Measurements from ENCODE around the gene STT3B.

STT3B gene

DNA sequence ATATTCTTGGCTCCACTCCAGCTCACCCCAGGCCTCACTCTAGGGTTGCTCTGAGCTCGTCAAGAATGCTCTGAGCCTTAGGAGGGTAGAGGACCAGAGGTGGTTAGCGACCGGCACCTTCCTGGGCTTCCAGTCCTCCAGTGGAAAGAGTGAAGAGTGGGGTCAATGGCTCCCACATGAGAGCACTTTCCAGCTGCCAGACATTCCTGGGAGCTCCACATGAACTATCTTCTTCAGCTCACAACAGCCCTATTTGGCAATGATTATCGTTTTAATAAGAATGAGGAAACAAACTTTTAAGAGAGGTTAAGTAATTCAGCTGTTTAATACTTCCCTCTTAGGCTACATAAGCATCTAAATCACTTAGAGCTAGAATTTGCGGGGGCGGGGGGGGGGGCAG is 139.3 kb downstream of the STT3B start:
- Histone ChIP-seq H3K9ac (ENCODE audit: low read depth in 1 of 2, low read length in 2 of 2) (no peak overlapping the region), H3K4me3 (ENCODE audit: low read length in 2 of 2) (no peak overlapping the region), H3K27me3 (ENCODE audit: control insufficient read depth in 2 of 2, insufficient read depth in 2 of 2, low read length in 2 of 2) (no peaks in the 10 kb centered on the region), H3K27ac (ENCODE audit: low read depth in 2 of 2, low read length in 2 of 2) (peak overlapping the region in 1 of 2 donors; percentile 35), H3K36me3 (ENCODE audit: control insufficient read depth in 2 of 2, insufficient read depth in 2 of 2, low read length in 2 of 2) (no peaks in the 10 kb centered on the region), H3K4me1 (ENCODE audit: control insufficient read depth in 2 of 2, insufficient read depth in 2 of 2, low read length in 2 of 2) (peaks cover 5 to 17% of the 10 kb centered on the region in 2 donors), H3K9me3 (ENCODE audit: control insufficient read depth in 2 of 2, low read length in 2 of 2) (no peaks in the 10 kb centered on the region)

- H3K9ac ChIP-seq (ENCODE audit: low read depth in 1 of 2, low read length in 2 of 2) = no peak overlapping the region
- no peaks in the 10 kb centered on the region for H3K36me3 ChIP-seq (ENCODE audit: control insufficient read depth in 2 of 2, insufficient read depth in 2 of 2, low read length in 2 of 2)
- H3K4me3 ChIP-seq (ENCODE audit: low read length in 2 of 2) = no peak overlapping the region
- no peak overlapping the region for H3K27ac ChIP-seq (ENCODE audit: low read depth in 2 of 2, low read length in 2 of 2)
- H3K27me3 ChIP-seq (ENCODE audit: control insufficient read depth in 2 of 2, insufficient read depth in 2 of 2, low read length in 2 of 2) = no peaks in the 10 kb centered on the region
- no peaks in the 10 kb centered on the region for H3K9me3 ChIP-seq (ENCODE audit: control insufficient read depth in 2 of 2, low read length in 2 of 2)
- peaks cover 5 to 17% of the 10 kb centered on the region in 2 donors for H3K4me1 ChIP-seq (ENCODE audit: control insufficient read depth in 2 of 2, insufficient read depth in 2 of 2, low read length in 2 of 2)
These were observed 141.2 kb downstream of the STT3B start for GRCh38 chr3:31673950-31674349.

DNA sequence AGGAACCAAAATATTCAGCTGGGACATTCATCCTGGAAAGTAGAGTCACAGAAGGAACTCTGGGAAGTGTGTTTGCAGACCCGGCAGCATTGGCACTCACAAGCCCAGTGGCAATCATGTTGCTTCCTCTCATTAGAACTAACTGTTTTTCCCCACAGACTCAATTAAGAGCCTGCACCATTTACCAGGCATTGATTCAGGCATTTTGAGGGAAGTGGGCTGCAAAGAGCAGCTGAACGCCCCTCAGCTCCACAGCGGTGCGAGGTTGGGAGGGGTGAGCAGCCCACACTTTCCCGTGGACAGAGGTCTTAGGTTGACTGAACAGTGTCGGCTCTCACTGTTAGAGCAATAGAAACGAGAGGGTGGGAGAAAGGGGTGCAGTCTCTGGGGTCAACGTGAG is 143.8 kb downstream of the STT3B start:
- no peaks in the 10 kb centered on the region for H3K4me1 ChIP-seq (ENCODE audit: control insufficient read depth in 2 of 2, insufficient read depth in 2 of 2, low read length in 2 of 2)
- H3K36me3 ChIP-seq (ENCODE audit: control insufficient read depth in 2 of 2, insufficient read depth in 2 of 2, low read length in 2 of 2) = no peaks in the 10 kb centered on the region
- no peaks in the 10 kb centered on the region for H3K27me3 ChIP-seq (ENCODE audit: control insufficient read depth in 2 of 2, insufficient read depth in 2 of 2, low read length in 2 of 2)
- H3K27ac ChIP-seq (ENCODE audit: low read depth in 2 of 2, low read length in 2 of 2) = no peak overlapping the region
- H3K9ac ChIP-seq (ENCODE audit: low read depth in 1 of 2, low read length in 2 of 2) = no peak overlapping the region
- no peak overlapping the region for H3K4me3 ChIP-seq (ENCODE audit: low read length in 2 of 2)
- no peaks in the 10 kb centered on the region for H3K9me3 ChIP-seq (ENCODE audit: control insufficient read depth in 2 of 2, low read length in 2 of 2)

- Histone ChIP-seq H3K27ac (ENCODE audit: low read depth in 2 of 2, low read length in 2 of 2) (no peak overlapping the region), H3K9me3 (ENCODE audit: control insufficient read depth in 2 of 2, low read length in 2 of 2) (no peaks in the 10 kb centered on the region), H3K36me3 (ENCODE audit: control insufficient read depth in 2 of 2, insufficient read depth in 2 of 2, low read length in 2 of 2) (peaks cover 4 to 8% of the 10 kb centered on the region in 2 donors), H3K9ac (ENCODE audit: low read depth in 1 of 2, low read length in 2 of 2) (no peak overlapping the region), H3K27me3 (ENCODE audit: control insufficient read depth in 2 of 2, insufficient read depth in 2 of 2, low read length in 2 of 2) (no peaks in the 10 kb centered on the region), H3K4me1 (ENCODE audit: control insufficient read depth in 2 of 2, insufficient read depth in 2 of 2, low read length in 2 of 2) (no peaks in the 10 kb centered on the region), H3K4me3 (ENCODE audit: low read length in 2 of 2) (no peak overlapping the region)
These were observed 147.5 kb downstream of the STT3B start for GRCh38 chr3:31680072-31680870.

Data from mucosa of rectum (tissue), 2 donors.